ENCODE data around the gene AGPAT2.

Gene AGPAT2

GRCh38 chr9:136644343-136644592 is 43.0 kb downstream of the AGPAT2 start:
- H3K36me3 ChIP-seq (ENCODE audit: control insufficient read depth in 2 of 2, insufficient read depth in 1 of 2, low read length in 2 of 2): no peaks in the 10 kb centered on the region
- CTCF ChIA-PET: interaction anchor here (0.6 to 3.7 kb wide), 10 partner anchors 9 to 198 kb away, joined by 3 to 37 read pairs (median 3); no protein-coding TSS in a partner anchor
- POLR2A ChIA-PET: interaction anchor here (0.7 kb wide), 1 partner anchor 175 kb away, joined by 3 read pairs; no protein-coding TSS in a partner anchor
- H3K27ac ChIP-seq (ENCODE audit: extremely low read depth, low read depth, low read length): no peak overlapping the region
- H3K4me3 ChIP-seq (ENCODE audit: low read depth, low read length): no peak overlapping the region
- no peaks in the 10 kb centered on the region for H3K4me1 ChIP-seq (ENCODE audit: control insufficient read depth, insufficient read depth, low read length)
- no peaks in the 10 kb centered on the region for H3K9me3 ChIP-seq (ENCODE audit: control insufficient read depth, insufficient read depth, low read depth, low read length)
- TF ChIP-seq ZNF362 (tag by site-specific recombination; IDR thresholded peaks at IDR 0.05): no peak
- no peak for TF ChIP-seq ZBTB1 (tag by site-specific recombination; IDR thresholded peaks at IDR 0.05)
- TF ChIP-seq ZNF660 (tag by site-specific recombination; IDR thresholded peaks at IDR 0.05): no peak
- no peak for TF ChIP-seq HOXA7 (CRISPR knock-in tag; IDR thresholded peaks at IDR 0.05; ENCODE audit: borderline replicate concordance)
- TF ChIP-seq ZBTB20 (tag by site-specific recombination; IDR thresholded peaks at IDR 0.05): no peak
- peak; percentile 97; the same call in 1 of the 2 replicates for TF ChIP-seq KLF1 (tag by site-specific recombination; IDR thresholded peaks at IDR 0.05)
- peak; percentile 77 for TF ChIP-seq GLIS1 (tag by site-specific recombination; IDR thresholded peaks at IDR 0.05)
- TF ChIP-seq ZNF398 (tag by site-specific recombination; IDR thresholded peaks at IDR 0.05): no peak
- no peak for TF ChIP-seq REST (tag by site-specific recombination; IDR thresholded peaks at IDR 0.05)
- no peak for TF ChIP-seq ZNF548 (tag by site-specific recombination; IDR thresholded peaks at IDR 0.05)
- no peak for TF ChIP-seq ZNF513 (tag by site-specific recombination; IDR thresholded peaks at IDR 0.05)
- TF ChIP-seq ZBTB6 (tag by site-specific recombination; IDR thresholded peaks at IDR 0.05): no peak
- TF ChIP-seq EGR2 (tag by site-specific recombination; IDR thresholded peaks at IDR 0.05; ENCODE audit: low read depth): no peak
- no peak for TF ChIP-seq ZNF266 (tag by site-specific recombination; IDR thresholded peaks at IDR 0.05; ENCODE audit: low read depth)
- no peak for TF ChIP-seq AEBP2 (tag by site-specific recombination; IDR thresholded peaks at IDR 0.05; ENCODE audit: borderline replicate concordance)
- no peak for TF ChIP-seq INSM2 (tag by site-specific recombination; IDR thresholded peaks at IDR 0.05)
- no peak for TF ChIP-seq ZNF518A (tag by site-specific recombination; conservative IDR thresholded peaks at IDR 0.05; ENCODE audit: low read depth)
- no peak for TF ChIP-seq ZNF274 (IDR thresholded peaks at IDR 0.05; ENCODE audit: low read length)
- TF ChIP-seq ZNF274 (tag by site-specific recombination; IDR thresholded peaks at IDR 0.05; ENCODE audit: borderline replicate concordance): no peak
- 0 out of 2 replicates have a peak, but pooled peaks have one; percentile 6 for TF ChIP-seq ZNF335 (tag by site-specific recombination; conservative IDR thresholded peaks at IDR 0.05)
